LNCaP clone FGC (cell line): ENCODE measurements around the gene UNC45B.
"Not testable (repeated sequence)": the region's sequence is repeated elsewhere in the genome, so short reads cannot be mapped to it uniquely, and the experiment has no call there.

ENCODE experiments used
- DNase-seq: peaks from one replicate; pipeline ENCODE4 v3.0.0-alpha.2; 2011; ENCODE audit warnings: low read depth
- H3K4me3 ChIP-seq: 2 replicates; pipeline ENCODE4 v1.5.1; 2011; ENCODE audit warnings: mild to moderate bottlenecking, low read depth, low read length, control low read depth
- TF ChIP-seq, protein P1 (sequence below): IDR thresholded peaks from 2 replicates; pipeline ENCODE4 v1.5.1; 2012; ENCODE audit warnings: mild to moderate bottlenecking; ENCODE audit not compliant: control insufficient read depth, insufficient read depth; ENCODE audit errors: extremely low read depth

The UNC45B gene, protein sequence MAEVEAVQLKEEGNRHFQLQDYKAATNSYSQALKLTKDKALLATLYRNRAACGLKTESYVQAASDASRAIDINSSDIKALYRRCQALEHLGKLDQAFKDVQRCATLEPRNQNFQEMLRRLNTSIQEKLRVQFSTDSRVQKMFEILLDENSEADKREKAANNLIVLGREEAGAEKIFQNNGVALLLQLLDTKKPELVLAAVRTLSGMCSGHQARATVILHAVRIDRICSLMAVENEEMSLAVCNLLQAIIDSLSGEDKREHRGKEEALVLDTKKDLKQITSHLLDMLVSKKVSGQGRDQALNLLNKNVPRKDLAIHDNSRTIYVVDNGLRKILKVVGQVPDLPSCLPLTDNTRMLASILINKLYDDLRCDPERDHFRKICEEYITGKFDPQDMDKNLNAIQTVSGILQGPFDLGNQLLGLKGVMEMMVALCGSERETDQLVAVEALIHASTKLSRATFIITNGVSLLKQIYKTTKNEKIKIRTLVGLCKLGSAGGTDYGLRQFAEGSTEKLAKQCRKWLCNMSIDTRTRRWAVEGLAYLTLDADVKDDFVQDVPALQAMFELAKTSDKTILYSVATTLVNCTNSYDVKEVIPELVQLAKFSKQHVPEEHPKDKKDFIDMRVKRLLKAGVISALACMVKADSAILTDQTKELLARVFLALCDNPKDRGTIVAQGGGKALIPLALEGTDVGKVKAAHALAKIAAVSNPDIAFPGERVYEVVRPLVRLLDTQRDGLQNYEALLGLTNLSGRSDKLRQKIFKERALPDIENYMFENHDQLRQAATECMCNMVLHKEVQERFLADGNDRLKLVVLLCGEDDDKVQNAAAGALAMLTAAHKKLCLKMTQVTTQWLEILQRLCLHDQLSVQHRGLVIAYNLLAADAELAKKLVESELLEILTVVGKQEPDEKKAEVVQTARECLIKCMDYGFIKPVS

DNA sequence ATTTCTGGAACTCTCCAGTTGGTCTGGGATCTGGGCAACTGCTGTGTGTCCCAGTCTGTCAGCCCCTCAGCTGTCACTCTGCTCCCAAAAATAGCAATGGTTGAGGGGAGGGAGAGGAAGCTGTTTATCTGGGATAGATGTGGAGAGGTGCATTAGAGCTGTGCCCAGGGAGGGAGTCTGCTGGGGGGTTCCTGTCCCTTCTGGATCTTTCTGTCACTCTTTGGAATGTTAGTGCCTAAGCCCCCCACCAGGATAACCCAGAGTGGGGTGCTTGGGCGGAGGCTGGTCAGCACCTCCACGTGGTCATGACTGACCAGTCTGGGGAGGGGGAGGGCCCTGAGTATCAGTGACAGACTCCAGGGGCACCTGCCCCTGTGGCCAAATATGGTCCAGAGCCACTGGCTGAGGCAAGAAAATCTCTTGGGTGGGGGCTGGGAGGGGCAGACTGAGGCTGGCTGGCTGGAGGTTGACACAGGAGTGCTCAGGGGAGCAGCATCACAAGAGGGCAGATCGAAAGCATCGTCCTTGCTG is at the start of gene UNC45B:
Gene UNC45B (plus strand): TSS at position 443 of the 531 bp plus-strand sequence. CDS start 447 bp downstream, outside the sequence.
- no peak for DNase-seq
- no peak within 1 kb of the TSS for H3K4me3 ChIP-seq
- TF ChIP-seq, protein P1, sequence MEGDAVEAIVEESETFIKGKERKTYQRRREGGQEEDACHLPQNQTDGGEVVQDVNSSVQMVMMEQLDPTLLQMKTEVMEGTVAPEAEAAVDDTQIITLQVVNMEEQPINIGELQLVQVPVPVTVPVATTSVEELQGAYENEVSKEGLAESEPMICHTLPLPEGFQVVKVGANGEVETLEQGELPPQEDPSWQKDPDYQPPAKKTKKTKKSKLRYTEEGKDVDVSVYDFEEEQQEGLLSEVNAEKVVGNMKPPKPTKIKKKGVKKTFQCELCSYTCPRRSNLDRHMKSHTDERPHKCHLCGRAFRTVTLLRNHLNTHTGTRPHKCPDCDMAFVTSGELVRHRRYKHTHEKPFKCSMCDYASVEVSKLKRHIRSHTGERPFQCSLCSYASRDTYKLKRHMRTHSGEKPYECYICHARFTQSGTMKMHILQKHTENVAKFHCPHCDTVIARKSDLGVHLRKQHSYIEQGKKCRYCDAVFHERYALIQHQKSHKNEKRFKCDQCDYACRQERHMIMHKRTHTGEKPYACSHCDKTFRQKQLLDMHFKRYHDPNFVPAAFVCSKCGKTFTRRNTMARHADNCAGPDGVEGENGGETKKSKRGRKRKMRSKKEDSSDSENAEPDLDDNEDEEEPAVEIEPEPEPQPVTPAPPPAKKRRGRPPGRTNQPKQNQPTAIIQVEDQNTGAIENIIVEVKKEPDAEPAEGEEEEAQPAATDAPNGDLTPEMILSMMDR = no peak

DNA sequence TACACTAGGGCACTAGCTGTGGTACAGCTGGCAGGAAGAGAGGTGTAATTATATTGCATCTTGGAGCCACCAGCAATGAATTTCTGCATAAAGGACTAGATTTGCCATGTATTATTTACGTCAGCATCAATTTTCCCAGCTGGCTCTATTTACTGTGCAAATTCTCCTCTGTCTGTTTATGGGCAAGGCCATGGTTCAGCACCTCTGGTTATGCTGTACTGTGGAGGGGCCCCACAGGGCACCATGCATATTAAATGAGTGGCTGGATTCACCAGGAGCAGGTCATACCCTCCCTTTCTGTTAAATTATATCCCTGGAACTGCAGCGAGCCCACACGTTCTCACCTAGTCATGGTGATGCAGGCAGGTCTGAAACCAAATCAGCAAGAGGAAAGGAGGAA is 47.7 kb upstream of the UNC45B start:
- DNase-seq = no peak
- no peak overlapping the region for H3K4me3 ChIP-seq
- TF ChIP-seq, protein P1 = no peak

DNA sequence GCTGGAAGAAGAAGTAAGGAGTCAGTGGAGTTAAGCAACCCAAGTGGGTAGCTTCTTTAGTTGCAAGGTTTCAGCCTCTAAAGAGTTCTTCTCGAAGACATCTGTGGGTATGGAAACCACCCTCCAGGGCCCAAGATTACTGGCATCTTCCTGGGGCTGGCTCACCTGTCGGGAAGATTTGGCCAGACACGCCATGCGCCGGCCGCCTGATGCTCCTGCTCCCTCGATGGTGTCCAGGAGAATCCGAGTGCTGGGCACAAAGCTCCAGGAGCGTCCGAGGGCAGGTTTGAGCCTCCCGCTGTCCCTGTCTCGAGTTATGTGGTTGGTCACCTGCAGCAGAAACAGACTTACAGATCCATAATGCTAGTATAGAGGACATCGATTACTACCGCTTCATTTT is 46.6 kb upstream of the UNC45B start:
- TF ChIP-seq, protein P1 = no peak
- DNase-seq = no peak
- no peak overlapping the region for H3K4me3 ChIP-seq

DNA sequence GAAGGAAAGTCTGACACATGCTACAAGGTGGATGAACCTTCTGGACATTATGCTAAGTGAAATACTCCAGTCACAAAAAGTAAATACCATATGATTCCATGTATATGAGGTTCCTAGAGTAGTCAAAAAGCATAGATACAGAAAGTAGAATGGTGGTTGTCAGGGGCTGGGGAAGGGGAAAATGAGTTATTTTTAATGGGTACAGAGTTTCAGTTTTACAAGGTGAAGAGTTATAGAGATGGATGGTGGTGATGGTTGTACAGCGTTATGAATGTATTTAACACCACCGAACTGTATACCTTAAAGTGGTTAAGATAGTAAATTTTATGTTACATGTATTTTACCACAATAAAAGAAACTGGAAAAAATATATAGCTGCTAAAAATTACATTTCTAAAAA is 45.9 kb upstream of the UNC45B start:
- TF ChIP-seq, protein P1 = no peak
- DNase-seq = no peak
- no peak overlapping the region for H3K4me3 ChIP-seq

DNA sequence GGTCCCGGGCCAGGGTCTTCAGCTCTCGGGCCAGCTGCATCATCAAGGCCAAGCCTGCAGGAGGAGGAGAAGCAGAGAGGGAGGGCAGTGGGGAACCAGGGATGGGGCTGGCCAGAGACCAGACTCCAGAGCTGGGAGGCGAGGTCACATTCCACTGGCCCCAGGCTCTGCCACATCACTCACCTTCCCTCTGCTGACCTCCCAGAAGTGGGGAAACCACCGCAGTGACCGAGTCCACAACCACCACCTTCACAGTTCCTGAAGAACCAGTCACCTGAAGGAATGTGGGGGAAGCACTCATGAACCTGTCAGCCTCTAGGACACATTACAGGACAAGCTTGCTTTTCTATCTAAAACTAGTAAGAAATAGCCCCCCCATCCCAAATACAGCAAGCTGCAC is 44.3 kb upstream of the UNC45B start:
- no peak overlapping the region for H3K4me3 ChIP-seq
- TF ChIP-seq, protein P1 = no peak
- no peak for DNase-seq

DNA sequence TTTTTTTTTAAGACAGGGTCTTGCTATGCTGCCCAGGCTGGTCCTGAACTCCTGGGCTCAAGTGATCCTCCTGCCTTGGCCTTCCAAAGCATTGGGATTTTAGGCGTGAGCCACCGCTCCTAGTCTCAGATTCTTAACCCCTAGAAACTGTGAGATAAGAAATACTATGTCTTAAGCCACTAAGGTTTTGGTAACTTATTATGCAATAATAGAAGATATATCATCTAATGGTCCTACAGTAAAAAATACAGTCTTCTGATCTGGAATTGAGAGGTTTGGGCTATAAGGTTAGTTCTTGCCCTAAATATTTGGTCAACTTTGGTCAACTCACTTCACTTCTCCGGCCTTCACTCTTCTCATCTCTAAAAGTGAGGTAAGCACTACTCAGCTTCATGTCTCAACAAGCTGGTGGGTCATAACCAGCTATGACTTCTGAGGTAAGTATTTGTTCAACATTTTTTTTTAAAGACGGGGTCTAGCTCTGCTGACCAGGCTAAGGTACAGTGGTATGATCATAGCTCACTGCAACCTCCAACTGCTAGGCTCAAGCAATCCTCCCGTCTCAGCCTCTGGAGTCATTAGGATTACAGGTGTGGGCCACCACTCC is 42.7 kb upstream of the UNC45B start:
- TF ChIP-seq, protein P1 = no peak
- H3K4me3 ChIP-seq = no peak overlapping the region
- no peak for DNase-seq

DNA sequence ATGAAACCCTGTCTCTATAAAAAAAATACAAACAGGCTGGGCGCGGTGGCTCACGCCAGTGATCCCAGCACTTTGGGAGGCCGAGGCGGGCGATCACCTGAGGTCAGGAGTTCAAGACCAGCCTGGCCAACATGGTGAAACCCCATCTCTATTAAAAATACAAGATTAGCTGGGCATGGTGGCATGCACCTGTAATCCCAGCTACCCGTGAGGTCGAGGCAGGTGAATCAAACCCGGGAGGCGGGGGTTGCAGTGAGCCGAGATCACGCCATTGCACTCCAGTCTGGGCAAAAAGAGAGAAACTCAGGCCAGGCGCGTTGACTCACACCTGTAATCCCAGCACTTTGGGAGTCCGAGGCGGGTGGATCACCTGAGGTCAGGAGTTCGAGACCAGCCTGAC is 36.8 kb upstream of the UNC45B start:
- not testable (repeated sequence) for H3K4me3 ChIP-seq, DNase-seq
